Putamen (tissue), 1 donor: ENCODE results near the gene ZNF597.
"Not testable (repeated sequence)": the region's sequence is repeated elsewhere in the genome, so short reads cannot be mapped to it uniquely, and the experiment has no call there.

Experiments
- DNase-seq: peaks from one replicate; pipeline ENCODE4 v3.0.0-alpha.2; 2016; ENCODE audit warnings: low spot score

ZNF597 gene

DNA sequence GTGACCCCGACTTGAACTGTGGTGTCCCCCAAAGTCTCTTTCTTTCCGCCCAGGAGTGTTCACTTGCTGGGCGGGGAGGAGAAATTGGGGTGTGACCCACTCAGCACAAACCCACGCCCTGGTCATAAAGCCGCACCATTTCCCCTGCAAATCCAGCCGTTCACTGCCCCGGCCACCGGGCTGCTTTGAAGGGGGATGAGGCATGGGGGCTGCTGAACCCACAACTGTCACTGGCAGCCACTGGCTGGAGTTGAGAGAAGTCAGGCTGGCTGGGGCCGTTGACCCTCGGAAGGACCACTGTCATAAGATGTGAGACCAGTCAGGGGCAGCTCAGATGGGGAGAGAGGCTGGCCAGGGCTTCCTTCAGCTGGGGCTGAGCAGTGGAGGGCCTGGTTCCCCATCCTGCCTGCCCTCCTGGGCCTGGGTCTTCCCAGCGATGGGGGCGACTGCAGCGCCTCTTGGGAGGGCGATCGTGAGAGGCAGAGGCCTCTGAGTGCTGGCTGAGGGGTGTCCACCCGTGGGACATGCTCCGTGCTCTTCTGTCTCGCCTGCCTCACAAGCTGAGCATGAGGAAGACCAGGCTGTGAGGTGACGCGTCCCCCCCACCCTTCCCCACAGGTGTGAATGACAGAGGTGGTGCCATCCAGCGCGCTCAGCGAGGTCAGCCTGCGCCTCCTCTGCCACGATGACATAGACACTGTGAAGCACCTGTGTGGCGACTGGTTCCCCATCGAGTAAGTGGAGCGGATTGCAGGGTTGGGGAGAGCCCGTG is 32.5 kb upstream of the ZNF597 start:
- no peak for DNase-seq

- not testable (repeated sequence) for DNase-seq
Measured at GRCh38 chr16:3474870-3475269, 31.6 kb upstream of the ZNF597 start.

- DNase-seq: no peak
Measured at GRCh38 chr16:3474136-3474779, 31.0 kb upstream of the ZNF597 start.

GRCh38 chr16:3473596-3473943 is 30.3 kb upstream of the ZNF597 start:
- DNase-seq: not testable (repeated sequence)

DNA sequence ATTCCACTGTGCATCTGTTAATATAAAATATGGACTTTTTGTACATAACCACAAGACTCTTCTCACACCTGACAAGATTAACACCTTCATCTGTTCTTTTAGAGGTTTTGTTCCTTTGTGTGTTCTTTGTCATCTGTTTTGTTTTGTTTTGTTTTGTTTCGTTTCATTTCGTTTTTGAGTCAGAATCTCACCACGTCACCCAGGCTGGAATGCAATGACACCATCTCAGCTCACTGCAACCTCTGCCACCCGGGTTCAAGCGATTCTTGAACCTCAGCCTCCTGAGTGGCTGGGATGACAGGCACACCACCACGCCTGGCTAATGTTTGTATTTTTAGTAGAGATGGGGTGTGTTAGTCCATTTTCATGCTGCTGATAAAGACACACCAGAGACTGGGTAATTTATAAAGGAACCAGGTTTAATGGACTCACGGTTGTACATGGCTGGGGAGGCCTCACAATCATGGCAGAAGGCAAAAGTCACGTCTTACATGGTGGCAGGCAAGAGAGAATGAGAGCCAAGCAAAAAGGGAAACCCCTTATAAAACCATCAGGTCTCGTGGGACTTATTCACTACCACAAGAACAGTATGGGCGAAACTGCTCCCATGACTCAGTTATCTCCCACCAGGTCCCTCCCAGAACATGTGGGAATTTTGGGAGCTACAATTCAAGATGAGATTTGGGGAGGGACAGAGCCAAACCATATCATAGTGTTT is 29.7 kb upstream of the ZNF597 start:
- no peak for DNase-seq

DNA sequence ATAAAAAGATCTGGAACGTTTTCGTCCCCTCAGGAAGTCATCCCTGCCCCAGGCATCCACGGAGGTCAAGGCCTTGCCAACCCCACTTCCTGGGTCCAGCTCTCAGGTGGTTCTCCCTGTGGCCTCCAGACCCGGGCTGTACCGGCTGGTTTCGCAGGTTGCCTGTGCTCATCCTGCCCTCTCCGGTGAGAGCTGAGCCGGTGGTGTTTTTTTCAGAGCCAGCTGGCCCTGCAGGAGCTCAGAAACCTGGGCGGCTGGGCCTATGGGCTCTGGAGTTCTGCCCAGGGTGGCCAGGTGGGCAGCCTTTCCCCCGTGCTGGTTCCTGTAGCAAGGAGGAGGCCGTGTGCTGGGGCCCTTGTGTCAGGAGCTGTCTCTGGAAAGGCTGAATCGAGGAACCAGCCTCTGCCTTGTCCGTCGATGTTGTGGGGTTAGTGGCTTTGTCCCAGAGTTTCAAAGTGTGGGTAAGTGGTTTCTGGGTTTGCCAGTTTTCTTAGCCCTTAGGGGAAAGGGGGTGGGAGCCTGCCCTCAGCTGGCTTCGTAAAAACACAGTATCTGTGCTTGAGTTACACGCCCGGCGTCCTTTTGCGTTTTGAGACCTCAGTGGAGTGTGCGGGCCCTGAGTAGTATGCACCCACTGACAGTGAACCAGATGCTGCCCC is 28.3 kb upstream of the ZNF597 start:
- no peak for DNase-seq

DNA sequence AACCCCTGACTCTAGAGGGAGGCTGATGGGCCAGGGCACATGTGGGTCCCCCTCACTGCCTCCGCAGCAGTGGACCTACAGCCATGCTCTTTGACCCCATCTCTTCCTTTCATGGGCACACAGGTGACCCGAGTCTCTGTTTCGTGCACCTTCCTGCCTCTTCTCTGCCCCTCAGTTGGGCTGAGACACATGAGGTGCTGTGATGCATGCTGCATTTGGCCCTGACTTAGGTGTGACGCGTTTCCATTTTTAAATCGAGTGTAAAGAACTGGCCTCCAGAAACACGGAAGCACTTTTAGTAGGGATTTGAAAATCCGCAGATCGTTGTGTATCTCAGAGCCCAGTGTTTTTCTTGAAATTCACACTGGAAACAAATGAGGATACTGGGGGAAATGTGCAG is 27.4 kb upstream of the ZNF597 start:
- no peak for DNase-seq

- no peak for DNase-seq
Measured at GRCh38 chr16:3469736-3470135, 26.4 kb upstream of the ZNF597 start.

GRCh38 chr16:3468501-3468900 is 25.2 kb upstream of the ZNF597 start:
- DNase-seq: no peak

- no peak for DNase-seq
Measured at GRCh38 chr16:3467921-3468320, 24.6 kb upstream of the ZNF597 start.

- no peak for DNase-seq
Measured at GRCh38 chr16:3467182-3467581, 23.9 kb upstream of the ZNF597 start.

DNA sequence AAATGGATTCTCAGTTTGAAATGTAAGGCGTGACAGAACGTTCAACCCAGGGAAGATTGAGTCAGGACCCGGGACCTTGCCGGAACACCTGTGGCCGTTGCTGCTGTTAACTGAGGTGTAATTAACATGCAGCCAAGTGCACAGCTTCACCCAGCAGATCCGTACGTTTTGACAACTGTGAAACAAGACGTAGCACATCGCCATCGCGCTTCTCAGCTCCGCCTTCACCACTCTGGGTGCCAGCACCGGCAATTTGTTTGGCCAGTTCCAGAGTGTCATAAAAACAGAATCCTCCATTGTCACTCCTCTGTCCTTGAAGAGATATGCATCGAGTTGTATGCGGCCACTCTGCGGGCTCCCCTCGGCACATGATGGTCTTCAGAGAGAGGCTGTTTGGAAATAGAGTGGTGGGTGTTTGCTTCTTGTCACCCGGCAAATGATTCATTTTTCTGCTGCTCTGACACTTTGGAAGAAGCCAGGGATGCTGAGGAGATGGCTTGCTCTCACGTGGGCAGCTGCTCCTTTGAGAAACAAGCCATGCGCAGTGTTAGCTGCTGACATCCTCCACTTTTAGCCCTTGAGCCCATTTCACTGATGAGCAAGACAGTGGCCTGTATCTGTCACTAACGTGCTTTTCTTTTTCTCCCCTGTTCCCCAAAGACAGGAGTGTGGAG is 22.7 kb upstream of the ZNF597 start:
- peak; percentile 25 for DNase-seq

GRCh38 chr16:3465301-3465700 is 22.0 kb upstream of the ZNF597 start:
- no peak for DNase-seq

DNA sequence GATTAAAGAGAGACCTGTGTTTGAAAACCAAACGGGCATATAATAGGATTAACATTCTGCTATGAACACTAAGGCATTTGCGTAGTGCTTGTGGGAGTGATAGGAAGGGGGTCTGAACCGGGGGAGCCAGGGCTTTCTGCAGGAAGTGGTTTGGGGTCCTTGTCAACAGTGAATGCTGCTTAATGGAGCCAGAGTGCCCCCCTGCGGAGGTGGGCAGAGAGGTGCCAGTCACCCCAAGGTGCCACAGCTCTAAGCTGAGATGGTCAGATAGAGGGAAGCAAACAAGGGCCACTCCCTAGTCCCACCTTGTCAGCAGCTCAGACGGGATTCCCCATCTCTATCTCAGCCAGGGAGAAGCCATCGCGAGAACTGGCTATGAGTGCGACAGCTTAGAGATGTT is 17.8 kb upstream of the ZNF597 start:
- DNase-seq: no peak

GRCh38 chr16:3460585-3460984 is 17.3 kb upstream of the ZNF597 start:
- DNase-seq: no peak

DNA sequence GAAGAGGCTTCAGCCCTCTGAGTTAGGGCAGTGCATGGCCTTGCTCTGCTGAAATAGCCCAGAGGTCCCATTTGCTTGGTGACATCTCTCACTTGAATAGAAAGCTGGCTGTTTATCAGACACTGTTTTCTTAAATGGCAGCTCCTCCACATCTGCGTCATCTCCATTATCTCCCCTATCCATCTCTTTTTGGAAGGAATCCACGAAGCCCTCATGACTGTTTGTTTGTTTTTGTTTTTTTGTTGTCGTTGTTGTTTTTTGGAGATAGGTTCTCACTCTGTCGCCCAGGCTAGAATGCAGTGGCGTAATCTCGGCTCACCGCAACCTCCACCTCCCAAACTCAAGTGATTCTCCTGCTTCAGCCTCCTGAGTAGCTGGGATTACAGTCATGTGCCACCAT is 16.8 kb upstream of the ZNF597 start:
- DNase-seq: no peak

DNA sequence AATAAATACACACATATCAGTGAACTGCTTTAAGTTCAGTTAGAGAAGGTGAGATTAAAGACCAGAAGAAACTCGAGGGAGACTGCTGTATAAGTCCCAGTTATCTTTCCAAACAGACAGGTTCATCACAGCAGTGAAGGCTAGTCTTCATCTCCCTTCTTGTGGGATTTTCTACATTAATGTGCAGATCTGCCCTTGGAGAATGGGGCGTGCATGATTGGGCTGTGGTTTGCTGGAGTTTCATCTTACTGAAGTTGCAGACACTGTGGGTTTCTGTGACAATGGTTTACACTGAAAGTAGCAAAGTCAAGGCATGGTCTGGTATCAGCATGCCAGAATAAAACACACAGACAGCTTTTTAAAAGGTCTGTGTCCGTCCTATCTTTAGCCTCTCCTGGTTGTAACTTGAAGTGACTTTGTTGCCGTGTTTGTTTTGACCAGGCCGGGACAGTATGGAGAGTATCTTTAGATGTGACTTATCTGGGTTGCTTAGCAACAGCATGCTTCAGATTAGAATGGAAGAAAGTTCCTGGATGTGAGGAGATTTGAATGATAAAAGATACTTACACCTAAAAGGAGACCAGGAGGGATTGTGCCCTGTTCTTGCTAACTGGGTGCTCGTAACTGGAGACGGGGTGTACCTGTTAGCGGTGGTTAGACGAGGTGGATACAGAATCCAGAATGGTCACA is 16.2 kb upstream of the ZNF597 start:
- no peak for DNase-seq

DNA sequence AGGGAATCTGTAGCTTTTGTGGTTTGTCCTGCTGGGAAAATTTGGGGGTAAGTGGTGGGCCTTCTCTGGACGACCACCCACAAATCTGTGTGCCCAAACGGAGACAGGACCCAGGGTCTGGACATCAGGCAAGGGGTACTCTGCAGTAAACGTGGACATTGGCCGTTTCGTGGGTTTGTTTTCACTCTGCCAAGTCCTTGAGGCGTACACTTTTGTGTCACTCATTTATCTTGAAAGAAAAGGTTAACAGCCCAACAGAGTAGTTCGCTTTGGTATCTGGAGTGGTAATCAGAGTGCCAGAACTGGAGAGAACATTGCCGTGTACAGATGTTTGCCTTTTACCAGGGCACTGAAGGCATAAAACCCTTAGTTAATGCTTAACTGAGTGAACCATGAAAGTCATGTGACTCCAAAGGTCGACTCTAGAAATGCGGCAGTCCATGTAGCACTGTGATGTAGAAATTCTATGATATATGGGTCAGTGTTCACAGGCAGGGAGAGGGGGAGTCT is 15.6 kb upstream of the ZNF597 start:
- DNase-seq: no peak

- DNase-seq: no peak
Measured at GRCh38 chr16:3458278-3458851, 15.1 kb upstream of the ZNF597 start.

DNA sequence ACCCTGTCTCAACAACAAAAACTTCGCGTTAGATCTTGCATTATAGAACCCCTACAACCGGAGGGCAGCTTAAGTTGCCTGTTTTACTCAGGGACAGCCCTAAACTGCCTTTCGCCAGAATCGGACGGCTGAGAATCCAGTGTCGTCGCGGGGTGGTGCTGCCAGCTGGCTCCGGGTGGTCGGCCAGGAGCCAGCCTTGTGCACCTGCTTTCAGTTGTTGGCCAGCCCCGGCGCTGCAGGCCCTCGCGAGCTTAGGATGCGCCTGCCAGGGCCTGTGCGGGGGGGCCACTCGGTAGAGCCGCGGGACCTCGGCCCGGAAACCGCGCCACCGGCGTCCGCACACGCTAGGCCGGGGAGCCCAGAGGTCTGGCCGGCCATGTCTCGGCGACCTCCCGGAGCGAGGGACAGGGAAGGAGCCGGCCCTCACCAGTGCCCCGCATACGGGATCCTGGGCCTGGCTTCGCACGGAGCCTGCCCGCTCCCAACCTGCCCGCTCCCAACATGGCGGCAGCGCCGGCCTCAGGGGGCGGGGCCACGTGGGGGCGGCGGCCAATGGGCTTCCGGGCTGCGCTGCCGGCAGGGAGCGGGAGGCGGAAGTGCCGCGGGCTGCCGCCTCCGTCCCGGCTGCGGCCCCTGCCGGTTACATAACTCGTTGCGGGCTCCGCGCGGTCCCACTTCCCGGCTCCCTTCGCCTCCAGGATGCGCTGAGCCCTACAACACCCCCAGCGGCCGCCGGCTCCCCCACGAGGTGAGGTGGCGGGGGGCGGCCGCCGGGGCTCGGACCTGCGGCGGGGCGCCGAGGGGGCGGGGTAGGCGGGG is 14.3 kb upstream of the ZNF597 start:
- DNase-seq: peak; percentile 91
